T-helper 22 cell (primary cell): ENCODE measurements around the gene PFKFB2.
A peak's percentile ranks its signal among the peaks of the same experiment; 100 is the strongest.

Source experiments
- DNase-seq: peaks from one replicate; pipeline ENCODE4 v3.0.0-alpha.2; 2020; ENCODE audit warnings: low read depth

The PFKFB2 gene

GRCh38 chr1:207067185-207067584 is 14.1 kb downstream of the PFKFB2 start:
- DNase-seq: no peak

DNA sequence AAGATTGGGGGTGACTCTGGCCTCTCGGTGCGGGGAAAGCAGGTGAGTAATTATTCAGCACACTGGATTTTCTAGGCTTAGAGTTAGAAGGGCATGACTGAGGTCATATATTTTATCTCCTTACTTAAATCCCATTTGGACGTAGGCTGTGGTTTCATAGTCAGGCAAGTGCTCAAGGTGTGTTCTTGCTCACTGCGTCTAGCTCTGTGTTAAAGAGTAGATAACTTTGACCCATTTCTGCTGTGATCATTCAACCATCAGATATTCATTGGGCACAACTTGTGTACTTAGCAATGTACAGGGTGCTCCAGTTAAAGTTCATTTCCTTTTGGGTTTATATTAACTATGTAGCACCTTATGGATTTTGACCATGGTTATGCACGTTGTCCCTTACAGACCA is 14.6 kb downstream of the PFKFB2 start:
- no peak for DNase-seq

DNA sequence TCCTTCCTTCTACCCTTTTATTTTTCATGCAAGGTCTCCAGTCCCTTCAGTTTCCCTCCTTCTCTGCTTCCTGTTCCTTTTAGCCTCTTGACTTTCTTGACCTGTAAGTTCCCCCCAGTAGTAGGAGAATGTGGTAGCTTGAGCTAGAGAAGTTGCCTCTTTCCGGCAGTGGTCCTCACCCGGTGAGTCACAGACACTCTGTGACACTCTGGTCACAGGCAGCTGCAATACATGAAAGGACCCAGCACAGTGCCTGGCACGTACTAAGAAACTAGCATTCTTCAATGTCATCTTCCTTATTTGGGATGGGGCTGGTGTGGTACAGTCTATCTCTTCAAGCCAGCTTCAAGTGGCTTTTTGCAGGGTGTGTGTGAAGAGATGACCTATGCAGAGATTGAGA is 16.0 kb downstream of the PFKFB2 start:
- no peak for DNase-seq

DNA sequence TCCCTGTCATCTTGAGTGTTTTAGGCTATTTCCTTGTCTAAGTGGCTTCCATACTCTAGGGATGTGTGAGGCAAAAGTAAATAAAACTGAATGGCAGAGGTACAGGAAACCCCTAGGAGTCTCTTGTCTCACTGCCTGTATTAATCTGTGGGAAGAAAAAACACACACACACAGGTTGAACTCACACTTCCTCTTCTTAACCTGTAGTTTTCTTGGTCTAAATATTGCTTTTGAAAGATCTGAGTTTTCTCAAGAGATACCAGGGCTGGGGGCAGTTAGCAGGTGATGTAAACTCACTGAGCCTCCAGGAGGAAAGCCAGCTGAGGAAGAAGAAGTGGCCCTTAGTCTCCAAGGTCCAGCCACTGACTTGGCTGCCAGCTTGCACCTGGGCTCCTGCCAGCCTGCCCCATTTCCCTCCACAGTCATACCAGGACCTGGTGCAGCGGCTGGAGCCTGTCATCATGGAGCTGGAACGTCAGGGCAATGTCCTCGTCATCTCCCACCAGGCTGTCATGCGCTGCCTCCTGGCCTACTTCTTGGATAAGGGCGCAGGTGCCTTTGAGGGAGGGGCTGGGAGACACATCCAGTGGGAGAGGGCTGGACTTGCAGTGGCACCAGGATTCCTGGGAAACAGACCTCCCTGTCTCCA is 16.9 kb downstream of the PFKFB2 start:
- no peak for DNase-seq

GRCh38 chr1:207070811-207071210 is 17.7 kb downstream of the PFKFB2 start:
- DNase-seq: no peak

GRCh38 chr1:207071426-207071825 is 18.4 kb downstream of the PFKFB2 start:
- no peak for DNase-seq

DNA sequence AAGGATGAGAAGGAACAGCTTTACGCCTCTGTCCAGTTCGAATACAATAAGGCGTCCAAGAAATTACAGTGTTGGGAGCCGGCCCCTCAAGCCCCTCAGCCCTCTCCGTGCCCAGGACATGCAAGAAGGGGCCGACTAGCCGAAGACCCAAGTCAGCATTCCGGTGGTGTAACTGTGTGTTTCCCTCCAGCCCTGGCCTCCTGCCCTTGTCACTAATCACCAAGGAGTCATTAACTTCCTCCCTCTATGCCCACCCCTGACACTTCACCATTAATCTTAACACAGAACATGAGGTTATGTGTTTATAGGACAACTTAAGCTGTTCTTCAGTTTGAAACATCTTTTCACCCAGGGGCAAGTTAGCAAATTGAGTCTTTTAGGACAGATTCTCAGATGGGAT is 19.2 kb downstream of the PFKFB2 start:
- DNase-seq: no peak

DNA sequence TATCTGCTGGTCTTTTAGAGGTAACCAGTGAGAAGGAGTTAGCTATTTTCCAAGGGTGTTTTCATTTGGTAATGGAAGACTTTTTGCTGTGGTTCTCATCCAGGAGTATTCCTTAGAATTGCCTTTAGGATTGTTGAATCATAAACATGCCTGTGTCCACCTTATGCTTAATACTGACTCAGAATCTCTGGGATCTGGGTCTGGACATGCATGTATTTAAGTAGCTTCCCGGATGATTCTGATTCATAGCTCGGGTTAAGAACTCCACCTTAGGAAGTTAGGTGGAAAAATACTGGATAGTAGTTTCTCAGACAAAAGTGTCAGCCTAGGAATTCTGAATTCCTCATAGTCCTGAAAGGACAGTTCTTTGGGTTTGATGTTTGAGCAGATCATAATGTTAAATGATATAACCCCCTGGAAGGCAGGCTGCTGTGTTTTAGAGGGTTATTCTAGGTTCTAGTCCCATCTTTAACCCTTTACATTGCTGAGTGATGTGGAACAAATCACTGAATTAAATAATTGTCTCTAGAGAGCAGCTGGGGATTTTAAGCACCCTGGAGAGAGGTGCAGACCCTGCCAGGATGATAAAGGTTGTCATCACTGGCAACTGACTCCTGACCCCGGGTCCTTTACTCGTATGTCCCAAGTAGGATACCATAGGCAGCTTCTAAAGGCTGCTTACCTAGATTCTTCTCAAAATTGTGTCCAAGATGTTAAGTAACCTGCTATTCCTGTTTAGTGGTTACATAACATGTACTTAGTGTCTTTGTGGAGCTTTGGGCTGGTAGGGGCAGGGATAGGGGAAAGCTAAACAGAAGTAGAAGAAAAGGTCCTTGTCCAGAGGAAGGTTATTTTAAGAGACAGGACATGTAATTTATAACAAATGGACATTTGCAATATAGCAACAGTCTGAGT is 21.1 kb downstream of the PFKFB2 start:
- no peak for DNase-seq

- DNase-seq: no peak
These were observed 23.3 kb downstream of the PFKFB2 start for GRCh38 chr1:207076181-207076955.

- no peak for DNase-seq
These were observed 23.9 kb downstream of the PFKFB2 start for GRCh38 chr1:207077012-207077411.

GRCh38 chr1:207077470-207078377 is 24.6 kb downstream of the PFKFB2 start:
- DNase-seq: peak; percentile 33

- no peak for DNase-seq
These were observed 25.6 kb downstream of the PFKFB2 start for GRCh38 chr1:207078578-207079132.

- DNase-seq: no peak
These were observed 26.7 kb downstream of the PFKFB2 start for GRCh38 chr1:207079706-207080241.

GRCh38 chr1:207081088-207081487 is 28.0 kb downstream of the PFKFB2 start:
- DNase-seq: no peak

DNA sequence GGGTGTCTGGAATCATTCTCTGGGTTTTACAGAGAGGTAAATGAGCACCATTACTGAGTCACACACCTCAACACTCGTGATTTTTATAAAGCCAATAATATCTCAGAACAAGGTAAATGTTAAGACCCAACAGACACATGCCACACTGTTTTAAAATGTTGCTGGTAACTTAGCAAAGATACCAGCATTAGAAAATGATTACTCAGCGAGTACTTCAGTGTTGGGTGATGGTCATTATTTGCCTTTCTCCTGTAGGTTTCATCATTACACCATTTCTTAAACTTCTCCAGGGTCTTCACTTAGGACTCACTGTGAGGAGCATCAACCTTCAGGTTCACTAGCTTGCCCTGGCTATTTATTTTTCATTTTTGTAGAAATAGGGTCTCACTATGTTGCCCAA is 28.7 kb downstream of the PFKFB2 start:
- DNase-seq: no peak

GRCh38 chr1:207084232-207084631 is 31.2 kb downstream of the PFKFB2 start:
- no peak for DNase-seq

GRCh38 chr1:207084701-207085180 is 31.7 kb downstream of the PFKFB2 start:
- peak; percentile 12 for DNase-seq

GRCh38 chr1:207085887-207086286 is 32.8 kb downstream of the PFKFB2 start:
- DNase-seq: no peak

- DNase-seq: no peak
These were observed 35.1 kb downstream of the PFKFB2 start for GRCh38 chr1:207088161-207088560.

DNA sequence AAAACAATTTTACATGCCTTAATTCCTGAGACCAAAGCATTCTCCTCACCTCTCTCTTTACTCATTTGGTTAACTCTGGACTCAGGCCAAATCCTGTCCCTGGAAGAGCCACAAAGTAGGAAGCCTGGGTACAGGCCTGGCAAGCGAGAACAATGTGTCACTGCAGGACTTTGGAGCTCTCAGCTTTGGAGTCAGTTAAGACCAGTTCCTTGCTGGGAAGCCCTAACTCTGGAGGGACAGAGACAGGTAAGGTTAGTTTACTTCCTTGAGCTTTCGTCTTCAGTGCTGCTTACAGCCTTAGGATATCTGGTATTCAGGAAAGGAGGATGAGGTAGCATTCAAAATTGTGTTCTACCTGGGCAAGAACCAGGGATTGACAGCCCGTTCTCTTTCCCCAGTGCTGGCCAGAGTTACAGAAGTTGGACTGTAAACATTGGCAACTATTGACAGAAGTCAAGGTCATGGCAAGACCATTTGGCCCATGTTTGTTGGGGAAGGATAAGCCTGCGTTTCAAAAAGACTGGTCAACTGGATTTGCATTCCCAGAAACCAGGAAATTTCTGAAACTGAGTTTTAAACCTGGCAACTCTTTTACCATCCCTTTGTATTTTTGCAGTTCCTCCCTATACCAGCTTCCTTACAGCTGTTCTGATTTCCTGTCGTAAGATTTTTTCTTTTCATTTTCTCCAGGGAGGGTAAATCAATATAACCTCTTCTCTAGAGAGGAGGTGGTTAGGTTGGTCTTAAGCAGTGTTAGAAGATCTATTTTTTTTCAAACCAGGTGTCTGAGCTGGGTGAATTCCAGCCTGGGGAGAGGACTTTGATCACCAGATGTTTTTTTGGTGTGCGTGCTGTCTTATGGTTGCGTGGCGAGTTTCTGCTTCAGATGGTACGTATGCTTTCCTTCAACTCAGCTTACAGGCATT is 35.9 kb downstream of the PFKFB2 start, which contains the start of gene C4BPB:
C4BPB (plus strand) TSS at position 160 of the 926 bp plus-strand sequence; CDS start at position 832, 672 bp downstream.
- no peak for DNase-seq
